CD4-positive, alpha-beta T cell treated with Interleukin-15 for 1 hour (primary cell): Measurements from ENCODE around the gene NLRP7.
"Not testable (repeated sequence)": the region's sequence is repeated elsewhere in the genome, so short reads cannot be mapped to it uniquely, and the experiment has no call there.

Source experiments
- DNase-seq: peaks from one replicate; pipeline ENCODE4 v3.0.0-alpha.2; 2020

NLRP7 gene

GRCh38 chr19:54947381-54947780 lies at the start of gene NLRP7:
Gene NLRP7, minus strand, starts transcription at chr19:54947530.
- DNase-seq = no peak

GRCh38 chr19:54995561-54995960 lies 48.2 kb upstream of the NLRP7 start:
- no peak for DNase-seq

GRCh38 chr19:54989531-54989930 lies 42.2 kb upstream of the NLRP7 start:
- DNase-seq = not testable (repeated sequence)

- DNase-seq = not testable (repeated sequence)
Observed at GRCh38 chr19:54982562-54982961, 35.2 kb upstream of the NLRP7 start.

- peak; percentile 21 for DNase-seq
Observed at GRCh38 chr19:54973229-54974090, 26.1 kb upstream of the NLRP7 start.

GRCh38 chr19:54971446-54971845 lies 24.1 kb upstream of the NLRP7 start:
- DNase-seq = not testable (repeated sequence)

- DNase-seq = no peak
Observed at GRCh38 chr19:54969647-54970046, 22.3 kb upstream of the NLRP7 start.

GRCh38 chr19:54967611-54968010 lies 20.3 kb upstream of the NLRP7 start:
- DNase-seq = no peak

GRCh38 chr19:54965055-54965454 lies 17.7 kb upstream of the NLRP7 start:
- not testable (repeated sequence) for DNase-seq

- DNase-seq = no peak
Observed at GRCh38 chr19:54959840-54960239, 12.5 kb upstream of the NLRP7 start.

GRCh38 chr19:54955376-54955775 lies 8.0 kb upstream of the NLRP7 start:
- no peak for DNase-seq

GRCh38 chr19:54953345-54953713 lies 6.0 kb upstream of the NLRP7 start:
- not testable (repeated sequence) for DNase-seq

GRCh38 chr19:54952591-54953344 lies 5.4 kb upstream of the NLRP7 start:
- peak; percentile 76 for DNase-seq

GRCh38 chr19:54950580-54950979 lies 3.2 kb upstream of the NLRP7 start:
- not testable (repeated sequence) for DNase-seq

- no peak for DNase-seq
Observed at GRCh38 chr19:54949412-54949811, 2.1 kb upstream of the NLRP7 start.

- DNase-seq = not testable (repeated sequence)
Observed at GRCh38 chr19:54943772-54944361, 3.5 kb downstream of the NLRP7 start.

GRCh38 chr19:54939538-54939937 lies 7.8 kb downstream of the NLRP7 start:
- DNase-seq = not testable (repeated sequence)

- no peak for DNase-seq
Observed at GRCh38 chr19:54938906-54939305, 8.4 kb downstream of the NLRP7 start.

GRCh38 chr19:54937926-54938325 lies 9.4 kb downstream of the NLRP7 start:
- DNase-seq = no peak

GRCh38 chr19:54928299-54928698 lies 19.0 kb downstream of the NLRP7 start:
- DNase-seq = no peak

GRCh38 chr19:54923276-54923675 lies 24.1 kb downstream of the NLRP7 start:
- DNase-seq = no peak

GRCh38 chr19:54921082-54921481 lies 26.2 kb downstream of the NLRP7 start:
- DNase-seq = no peak
